Measurements from ENCODE around the gene SEC61G. TPM values are rescaled to one million over a fixed set of nuclear protein-coding genes. Genes with fewer than 3 reads are reported as not detected.

The SEC61G gene
- total RNA-seq, 2 donors from 2014 or later: 78.3 to 123 TPM

Other genes starting within 250 kb of the SEC61G start
- gene VSTM2A, start 216.8 kb downstream of the SEC61G start, total RNA-seq: not detected

Measured in activated T-cell treated with anti-CD3 and anti-CD28 coated beads, Interleukin-2, amount 50 U/mL, for 72 hours (primary cell).